ENCODE results near the gene LBHD2.

Gene LBHD2

GRCh38 chr14:103130017-103130764 lies 46.2 kb downstream of the LBHD2 start:
- DNase-seq (ENCODE audit: low read depth in 1 of 2, low spot score in 1 of 2) = no peak

- DNase-seq (ENCODE audit: low read depth in 1 of 2, low spot score in 1 of 2) = no peak
Measured at GRCh38 chr14:103130965-103131364, 47.0 kb downstream of the LBHD2 start.

- DNase-seq (ENCODE audit: low read depth in 1 of 2, low spot score in 1 of 2) = no peak
Measured at GRCh38 chr14:103131580-103131979, 47.6 kb downstream of the LBHD2 start.

- DNase-seq (ENCODE audit: low read depth in 1 of 2, low spot score in 1 of 2) = no peak
Measured at GRCh38 chr14:103132381-103133209, 48.6 kb downstream of the LBHD2 start.

DNA sequence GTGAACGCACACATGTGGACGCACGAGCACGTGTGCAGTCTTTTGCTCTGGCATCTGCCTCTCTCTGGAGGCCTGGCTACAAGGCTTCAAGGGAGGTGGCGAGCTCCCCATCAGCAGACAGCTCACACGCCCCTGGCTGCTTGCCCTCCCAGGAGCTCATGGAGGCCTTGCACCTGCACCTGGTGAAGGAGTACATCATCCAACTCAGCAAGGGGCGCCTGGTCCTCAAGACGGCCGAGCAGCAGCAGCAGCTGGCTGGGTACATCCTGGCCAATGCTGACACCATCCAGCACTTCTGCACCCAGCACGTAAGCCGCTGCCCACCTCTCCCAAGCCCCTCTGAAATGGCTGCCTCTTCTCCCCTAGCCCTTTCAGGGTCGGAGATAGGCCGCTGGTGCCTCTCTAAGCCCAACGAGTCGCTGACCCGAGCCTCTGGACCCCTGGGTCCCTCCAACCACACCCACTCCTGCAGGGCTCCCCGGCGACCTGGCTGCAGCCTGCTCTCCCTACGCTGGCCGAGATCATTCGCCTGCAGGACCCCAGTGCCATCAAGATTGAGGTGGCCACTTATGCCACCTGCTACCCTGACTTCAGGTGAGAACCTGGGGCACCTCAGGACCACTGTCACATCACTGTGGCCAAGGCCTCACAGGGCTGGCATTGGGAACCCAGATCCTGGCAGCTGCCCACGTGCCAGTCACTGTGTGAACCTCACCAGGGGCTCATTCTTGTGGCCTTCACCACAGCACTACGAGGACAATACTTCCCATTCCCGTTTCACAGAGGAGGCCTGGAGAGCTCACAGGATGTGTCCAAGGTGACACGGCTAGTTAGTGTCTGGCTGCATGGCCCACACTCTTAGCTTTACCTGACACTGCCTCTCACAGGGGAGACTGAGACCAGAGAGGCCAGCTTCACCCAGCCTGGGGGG lies 49.5 kb downstream of the LBHD2 start:
- DNase-seq (ENCODE audit: low read depth in 1 of 2, low spot score in 1 of 2) = no peak

GRCh38 chr14:103134405-103134804 lies 50.4 kb downstream of the LBHD2 start:
- DNase-seq (ENCODE audit: low read depth in 1 of 2, low spot score in 1 of 2) = no peak

DNA sequence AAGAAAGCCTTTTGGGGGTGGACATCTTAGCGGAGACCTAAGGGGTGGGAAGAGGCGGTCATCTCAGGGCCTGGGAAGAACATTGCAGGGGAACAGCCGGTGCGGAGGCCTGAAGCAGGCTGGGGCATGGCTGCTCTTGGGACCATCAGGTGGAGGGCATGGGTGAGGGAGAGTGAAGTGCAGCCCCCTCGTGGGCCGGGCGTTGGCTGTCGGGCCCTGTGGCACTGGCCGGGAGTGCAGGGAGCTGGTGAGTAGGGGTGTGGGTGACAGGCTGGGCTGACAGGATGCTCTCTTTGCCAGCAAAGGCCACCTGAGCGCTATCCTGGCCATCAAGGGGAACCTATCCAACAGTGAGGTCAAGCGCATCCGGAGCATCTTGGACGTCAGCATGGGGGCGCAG lies 50.9 kb downstream of the LBHD2 start:
- DNase-seq (ENCODE audit: low read depth in 1 of 2, low spot score in 1 of 2) = no peak

DNA sequence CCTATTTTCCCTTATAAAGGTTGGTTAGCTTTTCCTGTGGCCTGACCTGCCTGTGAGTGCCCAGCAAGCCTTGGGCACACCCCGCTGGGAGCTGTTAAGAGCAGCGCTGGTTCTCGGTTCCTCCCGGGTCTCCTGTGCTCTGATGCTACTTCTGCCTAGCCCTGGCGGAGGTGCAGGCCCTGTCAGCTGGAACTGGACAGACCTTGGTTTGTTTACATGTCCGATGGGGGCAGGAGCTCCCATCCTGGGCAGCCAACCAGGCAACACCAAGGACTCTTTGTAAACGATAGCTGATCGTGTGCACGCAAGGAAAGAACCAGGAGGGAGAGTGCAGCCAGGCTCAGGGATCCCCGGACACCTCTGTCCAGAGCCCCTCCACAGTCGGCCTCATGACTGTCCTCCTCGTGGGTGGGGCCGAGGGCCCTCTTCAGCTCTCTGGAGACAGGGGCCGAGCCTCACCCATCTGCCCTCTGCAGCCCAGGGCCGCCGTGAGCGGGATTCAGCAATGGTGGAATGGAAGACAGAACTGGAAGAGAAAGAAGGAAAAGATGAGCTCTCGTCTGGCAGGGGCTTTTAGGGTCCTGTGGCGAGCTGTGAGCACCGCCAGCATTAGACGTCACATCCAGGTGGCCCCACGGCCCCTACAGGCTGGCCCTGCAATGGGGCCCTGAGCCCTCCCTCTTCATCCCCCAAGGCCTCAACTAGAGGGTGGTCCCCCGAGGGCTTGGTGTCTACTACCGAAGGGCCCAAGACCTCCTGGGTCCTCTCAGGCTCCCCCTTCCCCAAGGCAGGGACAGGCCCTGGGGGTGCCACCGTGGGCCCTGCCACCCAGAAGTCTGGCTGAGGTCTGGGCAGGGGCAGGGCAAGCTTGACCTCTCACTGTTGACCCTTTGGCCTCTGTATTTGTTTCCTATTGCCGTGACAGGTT lies 51.6 kb downstream of the LBHD2 start:
- no peak for DNase-seq (ENCODE audit: low read depth in 1 of 2, low spot score in 1 of 2)

DNA sequence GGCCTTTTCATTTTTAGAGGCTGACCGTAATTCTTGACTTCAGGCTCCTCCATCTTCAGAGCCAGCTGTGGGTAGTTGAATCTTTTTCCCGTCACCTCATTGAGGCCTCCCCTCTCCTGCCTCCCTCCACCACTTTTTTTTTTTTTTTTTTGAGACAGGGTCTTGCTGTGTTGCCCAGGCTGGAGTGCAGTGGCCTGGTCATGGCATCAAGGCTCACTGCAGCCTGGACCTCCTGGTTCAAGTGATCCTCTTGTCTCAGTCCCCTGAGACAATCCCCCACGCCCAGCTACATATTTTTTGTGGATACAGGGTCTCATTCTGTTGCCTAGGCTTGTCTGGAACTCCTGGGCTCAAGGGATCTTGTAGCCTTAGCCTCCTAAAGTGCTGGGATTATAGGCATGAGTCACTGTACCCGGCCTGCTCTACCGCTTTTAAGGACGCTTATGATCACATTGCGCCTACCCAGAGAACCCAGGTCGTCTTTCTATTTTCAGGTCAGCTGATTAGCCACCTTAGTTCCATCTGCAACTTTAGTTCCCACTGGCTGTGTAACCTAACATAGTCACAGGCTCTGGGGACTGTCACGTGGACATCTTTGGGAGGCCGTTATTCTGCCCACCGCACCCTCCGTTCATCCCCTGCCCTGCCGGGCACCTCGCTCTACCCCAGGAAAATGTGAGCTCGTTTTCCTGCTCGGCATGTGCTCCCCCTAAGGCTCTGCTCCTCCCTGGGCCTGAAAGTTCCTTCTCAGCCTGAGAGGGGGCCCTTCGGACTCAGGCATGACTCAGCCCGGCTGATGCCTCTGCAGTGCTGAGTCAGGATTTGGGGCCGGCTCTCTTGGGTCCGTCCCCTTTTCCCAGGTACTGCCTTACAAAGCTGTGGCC lies 52.6 kb downstream of the LBHD2 start:
- DNase-seq (ENCODE audit: low read depth in 1 of 2, low spot score in 1 of 2) = no peak

- no peak for DNase-seq (ENCODE audit: low read depth in 1 of 2, low spot score in 1 of 2)
Measured at GRCh38 chr14:103137689-103138300, 53.8 kb downstream of the LBHD2 start.

DNA sequence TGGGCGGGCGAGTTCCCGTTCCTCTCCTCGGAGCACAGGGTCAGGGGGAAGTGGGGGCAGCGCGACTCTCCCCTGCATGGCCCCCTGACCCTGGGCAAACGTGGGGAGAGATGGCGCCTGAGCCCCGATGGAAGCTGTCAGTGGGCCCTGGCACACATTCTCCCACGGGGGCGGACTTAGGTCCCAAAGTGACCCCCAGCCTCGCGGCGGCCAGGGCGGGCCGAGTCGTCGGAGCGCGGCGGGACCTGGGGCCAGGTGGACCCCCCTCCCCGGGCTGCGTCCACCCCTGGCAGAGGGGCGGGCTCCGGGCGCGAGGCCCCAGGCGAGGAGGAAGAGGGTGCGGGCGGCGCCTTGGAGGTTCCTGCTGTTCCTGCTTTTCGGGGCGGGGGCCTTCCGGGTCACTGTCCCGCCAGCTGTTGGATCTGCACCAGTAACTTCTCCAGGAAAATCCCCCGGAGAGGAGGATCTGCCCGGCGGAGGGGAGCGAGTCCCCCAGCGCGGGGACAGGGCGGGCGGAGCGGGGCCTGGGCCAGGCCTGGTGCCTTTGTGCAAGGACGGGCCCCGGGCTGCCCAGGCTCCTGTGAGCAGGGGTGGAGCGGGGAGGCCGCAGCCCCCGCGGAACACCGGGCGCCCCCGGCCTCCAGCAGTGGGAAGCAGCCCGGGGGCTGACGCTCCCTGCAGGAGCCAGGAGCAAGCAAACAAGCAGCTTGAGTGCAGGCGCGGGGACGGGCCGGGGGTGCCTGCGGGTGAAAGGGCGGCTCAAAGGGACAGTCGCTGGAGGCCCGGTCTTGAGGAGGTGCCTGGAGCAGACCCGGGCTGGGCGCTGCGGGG lies 54.5 kb downstream of the LBHD2 start:
- no peak for DNase-seq (ENCODE audit: low read depth in 1 of 2, low spot score in 1 of 2)

GRCh38 chr14:103139132-103140025 lies 55.4 kb downstream of the LBHD2 start:
- DNase-seq (ENCODE audit: low read depth in 1 of 2, low spot score in 1 of 2) = no peak
